Right atrium auricular region (tissue), 2 donors: ENCODE results near the gene KRT17. TPM values are rescaled to one million over a fixed set of nuclear protein-coding genes. Genes with fewer than 3 reads are reported as not detected.
"Not testable (repeated sequence)": the region's sequence is repeated elsewhere in the genome, so short reads cannot be mapped to it uniquely, and the experiment has no call there.

Experiments used
- DNase-seq: peaks from one replicate; pipeline ENCODE4 v3.0.0-alpha.2; 2019; ENCODE audit warnings: low spot score
- H3K27ac ChIP-seq, 2 donors: fragments of 200-600 bp; sonication (generic); 1 replicate in 1 of 2; 2 replicates in 1 of 2; pipeline ENCODE4 v1.5.1; 2016 to 2019
- H3K27me3 ChIP-seq, 2 donors: fragments of 200-600 bp; sonication (generic); one replicate each; pipeline versions ENCODE4 v1.5.1 to v1.6.0; 2017 to 2019
- H3K36me3 ChIP-seq: fragments of 200-600 bp; sonication (generic); one replicate; pipeline ENCODE4 v1.5.1; 2016
- H3K4me1 ChIP-seq, 2 donors: fragments of 200-600 bp; sonication (generic); one replicate each; pipeline versions ENCODE4 v1.5.1 to v1.6.0; 2017 to 2019
- H3K4me3 ChIP-seq, 2 donors: fragments of 200-600 bp; sonication (generic); 1 replicate in 1 of 2; 2 replicates in 1 of 2; pipeline ENCODE4 v1.5.1; 2017 to 2019; ENCODE audit warnings: mild to moderate bottlenecking in 1 of 2, moderate library complexity in 1 of 2
- H3K9me3 ChIP-seq, 2 donors: fragments of 200-600 bp; sonication (generic); one replicate each; pipeline ENCODE4 v1.5.1; 2019
- CTCF ChIP-seq, 2 donors: fragments of 200-600 bp; sonication (generic); IDR thresholded peaks; one replicate each; pipeline ENCODE4 v1.5.1; 2019; ENCODE audit warnings: antibody characterized with exemption in 2 of 2
- total RNA-seq, 2 donors: library from RNA; depleted of rRNA; stranded (reverse); fragments of >200 nt; gene quantifications; one replicate each; pipeline ENCODE4 v1.1.0, GENCODE V29; 2016

The KRT17 gene
- total RNA-seq, 2 donors from 2014 or later, result not detected

- Histone ChIP-seq H3K9me3 (peaks cover 0 to 19% of the 10 kb centered on the region in 2 donors), H3K4me1 (no peaks in the 10 kb centered on the region), H3K4me3 (no peak overlapping the region), H3K27me3 (no peaks in the 10 kb centered on the region), H3K36me3 (no peaks in the 10 kb centered on the region), H3K27ac (no peak overlapping the region)
- DNase-seq, result no peak
- no peak for TF ChIP-seq CTCF (IDR thresholded peaks at IDR 0.05)
Measured at GRCh38 chr17:41610965-41611640, 13.3 kb downstream of the KRT17 start.

GRCh38 chr17:41610061-41610517 lies 14.3 kb downstream of the KRT17 start:
- H3K36me3 ChIP-seq, H3K4me3 ChIP-seq, H3K27me3 ChIP-seq, DNase-seq, H3K27ac ChIP-seq, H3K4me1 ChIP-seq: not testable (repeated sequence)
- H3K9me3 ChIP-seq, result peaks cover 0 to 22% of the 10 kb centered on the region in 2 donors

GRCh38 chr17:41606930-41607329 lies 17.4 kb downstream of the KRT17 start:
- H3K36me3 ChIP-seq, DNase-seq, H3K27ac ChIP-seq, H3K4me3 ChIP-seq, H3K27me3 ChIP-seq, H3K4me1 ChIP-seq: not testable (repeated sequence)
- H3K9me3 ChIP-seq, result peaks cover 0 to 22% of the 10 kb centered on the region in 2 donors

GRCh38 chr17:41602524-41602923 lies 21.9 kb downstream of the KRT17 start:
- Histone ChIP-seq H3K27me3 (no peaks in the 10 kb centered on the region), H3K9me3 (peaks cover 0 to 18% of the 10 kb centered on the region in 2 donors), H3K36me3 (no peaks in the 10 kb centered on the region), H3K27ac (no peak overlapping the region), H3K4me1 (no peaks in the 10 kb centered on the region), H3K4me3 (no peak overlapping the region)
- no peak for DNase-seq
- TF ChIP-seq CTCF (IDR thresholded peaks at IDR 0.05), result no peak

GRCh38 chr17:41600318-41600717 lies 24.1 kb downstream of the KRT17 start:
- H3K9me3 ChIP-seq, result no peaks in the 10 kb centered on the region
- no peak for DNase-seq
- H3K4me3 ChIP-seq, result no peak overlapping the region
- no peak for TF ChIP-seq CTCF (IDR thresholded peaks at IDR 0.05)
- no peaks in the 10 kb centered on the region for H3K27me3 ChIP-seq
- H3K36me3 ChIP-seq, result no peaks in the 10 kb centered on the region
- H3K4me1 ChIP-seq, result no peaks in the 10 kb centered on the region
- H3K27ac ChIP-seq, result no peak overlapping the region

GRCh38 chr17:41599680-41600079 lies 24.7 kb downstream of the KRT17 start:
- DNase-seq, result no peak
- no peaks in the 10 kb centered on the region for H3K4me1 ChIP-seq
- H3K27me3 ChIP-seq, result no peaks in the 10 kb centered on the region
- H3K9me3 ChIP-seq, result no peaks in the 10 kb centered on the region
- no peak for TF ChIP-seq CTCF (IDR thresholded peaks at IDR 0.05)
- H3K36me3 ChIP-seq, result no peaks in the 10 kb centered on the region
- no peak overlapping the region for H3K27ac ChIP-seq
- no peak overlapping the region for H3K4me3 ChIP-seq

GRCh38 chr17:41595585-41595984 lies 28.8 kb downstream of the KRT17 start:
- Histone ChIP-seq H3K27me3 (no peaks in the 10 kb centered on the region), H3K27ac (no peak overlapping the region), H3K4me1 (no peaks in the 10 kb centered on the region), H3K9me3 (no peaks in the 10 kb centered on the region), H3K4me3 (no peak overlapping the region), H3K36me3 (no peaks in the 10 kb centered on the region)
- DNase-seq, result no peak
- no peak for TF ChIP-seq CTCF (IDR thresholded peaks at IDR 0.05)
